HepG2 (cell line): ENCODE results near the gene ST6GALNAC6. TPM values are rescaled to one million over a fixed set of nuclear protein-coding genes. Genes with fewer than 3 reads are reported as not detected.

ENCODE experiments used
- AFF4 ChIP-seq: sonication (generic); formaldehyde crosslinking; IDR thresholded peaks from 2 replicates; pipeline ENCODE4 v1.4.0; 2020; ENCODE audit warnings: missing genetic modification reagents
- AGO2 ChIP-seq: fragments of 200-400 bp; formaldehyde crosslinking; optimal IDR thresholded peaks from 2 replicates; pipeline ENCODE3; 2017; ENCODE audit warnings: mild to moderate bottlenecking, low read depth, low read length, moderate library complexity
- FOXO4 ChIP-seq: sonication (generic); formaldehyde crosslinking; conservative IDR thresholded peaks from 2 replicates; pipeline ENCODE4 v1.8.1; 2023; ENCODE audit warnings: missing genetic modification reagents
- HIC2 ChIP-seq: sonication (generic); formaldehyde crosslinking; IDR thresholded peaks from 2 replicates; pipeline ENCODE4 v1.9.0; 2022; ENCODE audit warnings: low read depth, missing genetic modification reagents
- KLF11 ChIP-seq: IDR thresholded peaks from 2 replicates; pipeline ENCODE4 v1.6.1; 2016; ENCODE audit warnings: missing compliant biosample characterization
- LBX2 ChIP-seq: sonication (generic); formaldehyde crosslinking; IDR thresholded peaks from 2 replicates; pipeline ENCODE4 v1.5.0; 2020; ENCODE audit warnings: missing genetic modification reagents, mild to moderate bottlenecking, borderline replicate concordance
- MXD1 ChIP-seq: sonication (generic); formaldehyde crosslinking; IDR thresholded peaks from 2 replicates; pipeline ENCODE4 v1.4.0; 2020; ENCODE audit warnings: mild to moderate bottlenecking, missing genetic modification reagents
- POLR2G ChIP-seq: fragments of 200-400 bp; formaldehyde crosslinking; IDR thresholded peaks from 2 replicates; pipeline ENCODE4 v1.6.1; 2018; ENCODE audit warnings: mild to moderate bottlenecking, low read depth, low read length, moderate library complexity
- RBFOX2 ChIP-seq: fragments of 200-400 bp; formaldehyde crosslinking; IDR thresholded peaks from 2 replicates; pipeline ENCODE4 v1.6.1; 2017; ENCODE audit warnings: low read depth, mild to moderate bottlenecking, low read length
- RBM22 ChIP-seq: fragments of 200-400 bp; formaldehyde crosslinking; optimal IDR thresholded peaks from 2 replicates; pipeline ENCODE3; 2017; ENCODE audit warnings: mild to moderate bottlenecking, low read length, moderate library complexity
- SATB2 ChIP-seq: sonication (generic); formaldehyde crosslinking; IDR thresholded peaks from 2 replicates; pipeline ENCODE4 v1.5.0; 2020; ENCODE audit warnings: missing genetic modification reagents
- THAP8 ChIP-seq: sonication (generic); formaldehyde crosslinking; IDR thresholded peaks from 2 replicates; pipeline ENCODE4 v1.5.1; 2020; ENCODE audit warnings: missing genetic modification reagents, mild to moderate bottlenecking, borderline replicate concordance
- TMF1 ChIP-seq: sonication (generic); formaldehyde crosslinking; IDR thresholded peaks from 2 replicates; pipeline ENCODE4 v1.8.1; 2022; ENCODE audit warnings: low read depth, missing genetic modification reagents
- XBP1 ChIP-seq: sonication (generic); formaldehyde crosslinking; IDR thresholded peaks from 2 replicates; pipeline ENCODE4 v1.5.0; 2020; ENCODE audit warnings: missing genetic modification reagents
- ZBTB42 ChIP-seq: sonication (generic); formaldehyde crosslinking; IDR thresholded peaks from 2 replicates; pipeline ENCODE4 v1.5.0; 2020; ENCODE audit warnings: mild to moderate bottlenecking, missing genetic modification reagents
- ZC3H13 ChIP-seq: sonication (generic); formaldehyde crosslinking; IDR thresholded peaks from 2 replicates; pipeline ENCODE4 v1.8.1; 2023; ENCODE audit warnings: mild to moderate bottlenecking, missing genetic modification reagents, moderate library complexity
- ZMAT5 ChIP-seq: sonication (generic); formaldehyde crosslinking; IDR thresholded peaks from 2 replicates; pipeline ENCODE4 v1.5.0; 2020; ENCODE audit warnings: mild to moderate bottlenecking, low read depth, missing genetic modification reagents, borderline replicate concordance
- ZNF264 ChIP-seq: sonication (generic); formaldehyde crosslinking; IDR thresholded peaks from 2 replicates; pipeline ENCODE4 v1.4.0; 2020; ENCODE audit warnings: missing genetic modification reagents
- ZNF44 ChIP-seq: sonication (generic); formaldehyde crosslinking; IDR thresholded peaks from 2 replicates; pipeline ENCODE4 v1.5.1; 2020; ENCODE audit warnings: mild to moderate bottlenecking, missing genetic modification reagents
- ZNF614 ChIP-seq: IDR thresholded peaks from 2 replicates; pipeline ENCODE4 v1.6.1; 2018; ENCODE audit warnings: missing biosample characterization, missing genetic modification reagents, inconsistent platforms, borderline replicate concordance
- polyA plus RNA-seq, 8 experiments: library from polyadenylated mRNA; depleted of rRNA in 3 of 8; stranded (reverse) in 7 of 8; unstranded in 1 of 8; fragments of >200 nt; fragmentation: Illumina TruSeq in 4 of 8; extraction: Trizol in 4 of 8; gene quantifications; 2 replicates each; pipeline versions ENCODE4 v1.2.1 to v1.2.3, GENCODE V29; 2011 to 2016; ENCODE audit warnings: low read depth in 4 of 8, missing spikeins in 1 of 8, mixed read lengths in 1 of 8; ENCODE audit not compliant: insufficient read depth in 1 of 8
- total RNA-seq, 5 experiments: library from RNA; depleted of rRNA; stranded (reverse); fragments of >200 nt; fragmentation: Illumina TruSeq; extraction: Trizol; gene quantifications; 2 replicates each; pipeline ENCODE4 v1.2.3, GENCODE V29; 2016; ENCODE audit warnings: low read depth in 1 of 5

Gene ST6GALNAC6
- total and polyA plus RNA-seq, 2 of the 13 experiments (the other 11 are each of a cell fraction or from before 2014, with no cell fraction given) = 18.5 to 65.4 TPM

GRCh38 chr9:127941062-127941960, 41.9 kb upstream of the ST6GALNAC6 start (continued):
- TF ChIP-seq RBM22 = peak; percentile 76
- TF ChIP-seq ZNF614 = no peak
- TF ChIP-seq SATB2 (CRISPR knock-in tag) = no peak
- TF ChIP-seq HIC2 (CRISPR knock-in tag) = no peak
- TF ChIP-seq LBX2 (CRISPR knock-in tag) = no peak
- no peak for TF ChIP-seq ZNF264
- TF ChIP-seq AFF4 = no peak
- TF ChIP-seq RBFOX2 = peak; percentile 18; the same call in 1 of the 2 replicates
- peak; percentile 50 for TF ChIP-seq AGO2
- TF ChIP-seq ZC3H13 = no peak
- 0 out of 2 replicates have a peak, but pooled peaks have one; percentile 7 for TF ChIP-seq TMF1 (CRISPR knock-in tag)
- TF ChIP-seq ZMAT5 (CRISPR knock-in tag) = no peak
- TF ChIP-seq FOXO4 (CRISPR knock-in tag) = no peak
- TF ChIP-seq KLF11 (CRISPR knock-in tag) = no peak
- TF ChIP-seq THAP8 (CRISPR knock-in tag) = no peak
- TF ChIP-seq POLR2G = peak; percentile 56; the same call in 1 of the 2 replicates
- TF ChIP-seq MXD1 = no peak
- no peak for TF ChIP-seq ZNF44 (CRISPR knock-in tag)
- TF ChIP-seq XBP1 = no peak
- TF ChIP-seq ZBTB42 (CRISPR knock-in tag) = no peak
